ENCODE results near the gene RPL29.

RPL29 gene

DNA sequence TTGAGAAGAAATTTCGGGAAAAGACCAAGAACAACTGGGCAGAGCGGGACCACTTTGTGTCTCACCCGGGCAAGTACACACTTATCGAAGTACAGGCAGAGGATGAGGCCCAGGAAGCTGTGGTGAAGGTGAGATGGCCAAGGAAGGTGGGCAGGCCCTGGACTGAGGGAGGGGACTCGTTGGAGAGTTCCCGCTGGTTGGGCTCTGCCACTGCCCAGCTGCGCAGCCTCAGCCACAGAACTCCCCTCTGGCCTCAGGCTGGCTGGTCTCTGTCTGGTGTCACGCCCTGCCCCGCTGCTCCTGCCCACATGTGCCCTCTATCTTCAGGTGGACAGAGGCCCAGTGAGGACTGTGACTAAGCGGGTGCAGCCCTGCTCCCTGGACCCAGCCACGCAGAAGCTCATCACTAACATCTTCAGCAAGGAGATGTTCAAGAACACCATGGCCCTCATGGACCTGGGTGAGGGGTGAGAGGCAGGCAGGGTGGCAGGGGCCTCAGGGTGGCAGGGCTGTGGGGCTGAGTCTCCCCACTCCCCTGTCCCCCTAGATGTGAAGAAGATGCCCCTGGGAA is 51.2 kb downstream of the RPL29 start:
- TF ChIP-seq, protein P1, sequence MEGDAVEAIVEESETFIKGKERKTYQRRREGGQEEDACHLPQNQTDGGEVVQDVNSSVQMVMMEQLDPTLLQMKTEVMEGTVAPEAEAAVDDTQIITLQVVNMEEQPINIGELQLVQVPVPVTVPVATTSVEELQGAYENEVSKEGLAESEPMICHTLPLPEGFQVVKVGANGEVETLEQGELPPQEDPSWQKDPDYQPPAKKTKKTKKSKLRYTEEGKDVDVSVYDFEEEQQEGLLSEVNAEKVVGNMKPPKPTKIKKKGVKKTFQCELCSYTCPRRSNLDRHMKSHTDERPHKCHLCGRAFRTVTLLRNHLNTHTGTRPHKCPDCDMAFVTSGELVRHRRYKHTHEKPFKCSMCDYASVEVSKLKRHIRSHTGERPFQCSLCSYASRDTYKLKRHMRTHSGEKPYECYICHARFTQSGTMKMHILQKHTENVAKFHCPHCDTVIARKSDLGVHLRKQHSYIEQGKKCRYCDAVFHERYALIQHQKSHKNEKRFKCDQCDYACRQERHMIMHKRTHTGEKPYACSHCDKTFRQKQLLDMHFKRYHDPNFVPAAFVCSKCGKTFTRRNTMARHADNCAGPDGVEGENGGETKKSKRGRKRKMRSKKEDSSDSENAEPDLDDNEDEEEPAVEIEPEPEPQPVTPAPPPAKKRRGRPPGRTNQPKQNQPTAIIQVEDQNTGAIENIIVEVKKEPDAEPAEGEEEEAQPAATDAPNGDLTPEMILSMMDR (IDR thresholded peaks at IDR 0.05; ENCODE audit: borderline replicate concordance, insufficient read depth, low read depth, low read length): no peak
- H3K4me3 ChIP-seq (ENCODE audit: low read depth, low read length): no peak overlapping the region

Data from GM12875 (cell line).